GM21526 (cell line): ENCODE data around the gene PERM1.
"Not testable (repeated sequence)": the region's sequence is repeated elsewhere in the genome, so short reads cannot be mapped to it uniquely, and the experiment has no call there.

ENCODE experiments used
- ATAC-seq: cut with Tn5 transposase; IDR thresholded peaks from one replicate; pipeline ENCODE4 v1.9.1; 2021; ENCODE audit warnings: moderate library complexity; ENCODE audit not compliant: unreplicated experiment, low FRiP score

Gene PERM1

GRCh38 chr1:978835-979743, 2.8 kb downstream of the PERM1 start:
- ATAC-seq = no peak

- ATAC-seq = no peak
Measured at GRCh38 chr1:978069-978834, 3.6 kb downstream of the PERM1 start.

GRCh38 chr1:976791-977190, 5.1 kb downstream of the PERM1 start:
- not testable (repeated sequence) for ATAC-seq

GRCh38 chr1:975896-976683, 5.8 kb downstream of the PERM1 start:
- no peak for ATAC-seq

GRCh38 chr1:975365-975764, 6.5 kb downstream of the PERM1 start:
- no peak for ATAC-seq

GRCh38 chr1:974687-975328, 7.1 kb downstream of the PERM1 start:
- no peak for ATAC-seq

GRCh38 chr1:974293-974640, 7.6 kb downstream of the PERM1 start:
- no peak for ATAC-seq

GRCh38 chr1:973459-974292, 8.2 kb downstream of the PERM1 start:
- ATAC-seq = no peak

- ATAC-seq = no peak
Measured at GRCh38 chr1:972726-973458, 9.0 kb downstream of the PERM1 start.

GRCh38 chr1:971751-972506, 10.0 kb downstream of the PERM1 start:
- ATAC-seq = no peak

GRCh38 chr1:970973-971730, 10.7 kb downstream of the PERM1 start:
- no peak for ATAC-seq

GRCh38 chr1:970242-970972, 11.5 kb downstream of the PERM1 start:
- no peak for ATAC-seq

- no peak for ATAC-seq
Measured at GRCh38 chr1:969260-969855, 12.5 kb downstream of the PERM1 start.

- ATAC-seq = no peak
Measured at GRCh38 chr1:967466-968343, 14.2 kb downstream of the PERM1 start.

GRCh38 chr1:966704-967300, 15.1 kb downstream of the PERM1 start:
- peak; percentile 45 for ATAC-seq
